ENCODE results near the gene LRRC15.
A peak's percentile ranks its signal among the peaks of the same experiment; 100 is the strongest.

Gene LRRC15

DNA sequence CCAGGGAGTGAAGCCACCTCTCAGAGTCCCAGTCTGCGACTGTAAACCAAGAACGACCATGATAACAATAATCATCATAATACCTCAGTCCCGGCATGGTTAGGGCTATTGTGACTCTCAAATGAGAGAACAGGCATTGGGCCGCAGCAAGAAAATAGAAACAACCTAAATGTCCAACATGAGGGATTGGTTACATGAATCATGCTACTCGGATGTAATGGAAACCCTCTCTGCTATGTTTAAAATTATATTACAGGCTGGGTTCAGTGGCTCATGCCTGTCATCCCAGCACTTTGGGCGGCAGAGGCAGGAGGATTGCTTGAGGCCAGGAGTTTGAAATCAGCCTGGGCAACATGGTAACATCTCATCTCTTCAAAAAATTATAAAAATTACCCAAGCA, 21.2 kb downstream of the LRRC15 start:
- Histone ChIP-seq H3K4me1 (ENCODE audit: control insufficient read depth, insufficient read depth, low read length, unreplicated experiment) (peaks cover 3% of the 10 kb centered on the region), H3K79me2 (ENCODE audit: control insufficient read depth, insufficient read depth, low read length, unreplicated experiment) (no peaks in the 10 kb centered on the region), H3K4me3 (ENCODE audit: low read depth, low read length) (no peak overlapping the region), H3K36me3 (ENCODE audit: insufficient read depth, low read length) (no peaks in the 10 kb centered on the region), H2AFZ (ENCODE audit: low read length, unreplicated experiment) (no peak overlapping the region), H3K27me3 (ENCODE audit: insufficient read depth, low read length) (no peaks in the 10 kb centered on the region), H3K27ac (ENCODE audit: low read depth, low read length) (no peak overlapping the region)

DNA sequence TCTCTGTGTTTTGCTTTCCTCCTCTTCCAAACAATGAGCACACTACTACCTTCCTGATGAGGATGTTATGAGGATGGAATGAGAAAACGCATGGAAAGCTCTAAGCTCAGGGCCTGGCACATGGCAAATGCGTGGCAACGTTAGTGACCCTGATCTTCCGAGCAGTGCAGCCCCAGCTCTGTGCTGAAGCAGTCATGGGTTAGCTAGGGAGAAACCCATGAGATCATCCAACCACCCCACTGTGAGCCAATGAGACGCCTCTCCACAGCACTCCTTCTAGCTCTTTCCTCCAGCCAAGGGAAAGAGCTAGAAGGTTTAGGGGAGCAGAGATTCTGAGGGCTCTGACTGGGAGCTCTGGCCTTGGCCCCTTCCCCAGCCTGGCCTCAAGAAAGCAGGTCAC, 22.9 kb downstream of the LRRC15 start:
- Histone ChIP-seq H2AFZ (ENCODE audit: low read length, unreplicated experiment) (no peak overlapping the region), H3K27ac (ENCODE audit: low read depth, low read length) (no peak overlapping the region), H3K27me3 (ENCODE audit: insufficient read depth, low read length) (no peaks in the 10 kb centered on the region), H3K79me2 (ENCODE audit: control insufficient read depth, insufficient read depth, low read length, unreplicated experiment) (no peaks in the 10 kb centered on the region), H3K4me1 (ENCODE audit: control insufficient read depth, insufficient read depth, low read length, unreplicated experiment) (peaks cover 7% of the 10 kb centered on the region), H3K36me3 (ENCODE audit: insufficient read depth, low read length) (no peaks in the 10 kb centered on the region), H3K4me3 (ENCODE audit: low read depth, low read length) (no peak overlapping the region)

DNA sequence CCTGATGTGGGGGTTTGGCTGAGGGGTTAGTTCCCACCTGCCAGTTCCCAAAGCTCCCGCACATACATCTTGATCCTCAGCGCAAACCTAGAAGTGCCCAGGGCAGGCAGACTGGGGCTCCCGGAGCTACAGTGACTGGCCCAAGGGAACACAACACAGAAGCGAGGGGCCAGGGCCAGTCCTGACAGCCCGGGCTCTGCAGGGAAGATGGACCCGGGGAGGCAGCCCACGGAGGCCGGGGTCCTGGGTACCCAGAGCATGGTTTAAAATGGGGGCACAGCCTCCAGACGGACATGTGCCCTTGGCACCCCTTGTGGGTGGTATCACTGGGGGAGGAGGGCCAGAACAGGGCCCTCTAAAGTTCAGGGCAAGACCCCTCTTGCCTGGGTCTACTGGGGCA, 23.5 kb downstream of the LRRC15 start:
- Histone ChIP-seq H3K36me3 (ENCODE audit: insufficient read depth, low read length) (no peaks in the 10 kb centered on the region), H3K27ac (ENCODE audit: low read depth, low read length) (no peak overlapping the region), H3K27me3 (ENCODE audit: insufficient read depth, low read length) (no peaks in the 10 kb centered on the region), H3K79me2 (ENCODE audit: control insufficient read depth, insufficient read depth, low read length, unreplicated experiment) (no peaks in the 10 kb centered on the region), H3K4me3 (ENCODE audit: low read depth, low read length) (no peak overlapping the region), H2AFZ (ENCODE audit: low read length, unreplicated experiment) (no peak overlapping the region), H3K4me1 (ENCODE audit: control insufficient read depth, insufficient read depth, low read length, unreplicated experiment) (peaks cover 7% of the 10 kb centered on the region)

DNA sequence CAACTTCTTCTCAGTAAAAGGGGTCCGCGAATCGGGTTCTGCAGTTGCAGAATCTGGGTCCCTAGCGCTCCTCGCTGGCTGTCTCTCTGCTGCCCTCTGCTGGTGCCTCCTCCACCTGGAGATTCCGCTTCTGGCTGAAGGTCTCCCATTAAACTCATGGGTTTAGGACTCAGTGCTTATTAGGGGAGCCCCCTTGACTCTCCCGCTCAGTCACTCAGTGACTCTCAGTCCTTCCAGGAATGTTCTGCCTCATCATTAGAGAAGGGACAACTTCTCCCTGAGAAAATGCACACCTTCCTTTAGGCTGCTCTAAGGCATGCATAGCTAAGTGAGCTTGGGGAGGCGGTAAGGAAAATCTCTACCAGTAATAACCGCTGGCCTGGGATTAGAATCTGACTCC, 25.5 kb downstream of the LRRC15 start:
- Histone ChIP-seq H3K36me3 (ENCODE audit: insufficient read depth, low read length) (no peaks in the 10 kb centered on the region), H3K79me2 (ENCODE audit: control insufficient read depth, insufficient read depth, low read length, unreplicated experiment) (no peaks in the 10 kb centered on the region), H3K4me1 (ENCODE audit: control insufficient read depth, insufficient read depth, low read length, unreplicated experiment) (peaks cover 7% of the 10 kb centered on the region), H3K27ac (ENCODE audit: low read depth, low read length) (no peak overlapping the region), H3K27me3 (ENCODE audit: insufficient read depth, low read length) (no peaks in the 10 kb centered on the region), H3K4me3 (ENCODE audit: low read depth, low read length) (no peak overlapping the region), H2AFZ (ENCODE audit: low read length, unreplicated experiment) (no peak overlapping the region)

DNA sequence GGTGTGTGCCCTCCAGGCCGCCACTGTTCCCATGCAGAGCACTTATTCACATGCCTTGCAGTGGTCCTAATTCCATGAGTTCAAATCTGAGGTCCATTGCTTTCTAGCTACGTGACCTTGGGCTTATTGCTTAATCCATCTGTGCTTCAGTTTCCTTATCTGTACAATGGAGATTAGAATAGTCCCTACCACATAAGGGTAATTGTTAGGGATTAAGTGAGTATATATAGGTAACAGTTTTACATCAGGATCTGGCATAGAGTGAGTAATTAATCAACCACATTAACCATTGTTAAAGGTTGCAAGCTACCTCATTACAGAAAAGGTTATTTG, 26.0 kb downstream of the LRRC15 start:
- H3K36me3 ChIP-seq (ENCODE audit: insufficient read depth, low read length) = no peaks in the 10 kb centered on the region
- no peaks in the 10 kb centered on the region for H3K27me3 ChIP-seq (ENCODE audit: insufficient read depth, low read length)
- peaks cover 8% of the 10 kb centered on the region for H3K4me1 ChIP-seq (ENCODE audit: control insufficient read depth, insufficient read depth, low read length, unreplicated experiment)
- no peak overlapping the region for H2AFZ ChIP-seq (ENCODE audit: low read length, unreplicated experiment)
- H3K4me3 ChIP-seq (ENCODE audit: low read depth, low read length) = no peak overlapping the region
- no peaks in the 10 kb centered on the region for H3K79me2 ChIP-seq (ENCODE audit: control insufficient read depth, insufficient read depth, low read length, unreplicated experiment)
- H3K27ac ChIP-seq (ENCODE audit: low read depth, low read length) = no peak overlapping the region

DNA sequence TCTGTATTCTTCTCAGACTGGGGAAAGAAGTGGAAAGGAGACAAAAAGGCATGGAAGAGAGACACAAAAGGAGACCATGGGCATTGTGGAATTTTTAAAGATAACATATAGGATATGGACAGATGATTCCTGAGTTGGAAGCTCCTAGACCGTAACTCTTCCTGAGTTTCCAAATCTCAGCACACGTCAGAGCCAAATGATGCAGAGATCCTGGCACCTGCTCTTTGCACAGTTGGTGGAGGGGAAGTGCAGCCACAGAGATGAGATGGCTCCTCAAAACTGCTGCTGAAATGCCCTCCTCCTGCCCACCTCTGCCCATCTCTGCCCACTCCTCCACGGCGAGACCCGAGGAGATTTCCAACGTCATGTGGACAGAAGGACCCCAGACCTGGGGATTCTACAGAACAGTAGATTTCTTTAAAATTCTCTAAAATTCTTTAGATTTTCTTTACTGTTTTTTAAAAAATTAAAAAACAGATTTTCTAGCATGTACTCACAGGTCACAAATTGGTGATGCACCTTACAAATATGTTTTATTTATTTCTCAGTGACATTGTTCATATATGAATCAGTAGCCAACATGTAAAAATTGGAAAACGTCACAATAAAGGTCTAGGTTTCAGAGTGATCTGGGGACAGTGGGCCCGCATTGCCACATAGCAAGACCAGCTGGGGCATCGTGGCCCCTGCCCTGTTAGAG, 26.5 kb downstream of the LRRC15 start:
- Histone ChIP-seq H3K27me3 (ENCODE audit: insufficient read depth, low read length) (no peaks in the 10 kb centered on the region), H3K4me3 (ENCODE audit: low read depth, low read length) (no peak overlapping the region), H2AFZ (ENCODE audit: low read length, unreplicated experiment) (no peak overlapping the region)

DNA sequence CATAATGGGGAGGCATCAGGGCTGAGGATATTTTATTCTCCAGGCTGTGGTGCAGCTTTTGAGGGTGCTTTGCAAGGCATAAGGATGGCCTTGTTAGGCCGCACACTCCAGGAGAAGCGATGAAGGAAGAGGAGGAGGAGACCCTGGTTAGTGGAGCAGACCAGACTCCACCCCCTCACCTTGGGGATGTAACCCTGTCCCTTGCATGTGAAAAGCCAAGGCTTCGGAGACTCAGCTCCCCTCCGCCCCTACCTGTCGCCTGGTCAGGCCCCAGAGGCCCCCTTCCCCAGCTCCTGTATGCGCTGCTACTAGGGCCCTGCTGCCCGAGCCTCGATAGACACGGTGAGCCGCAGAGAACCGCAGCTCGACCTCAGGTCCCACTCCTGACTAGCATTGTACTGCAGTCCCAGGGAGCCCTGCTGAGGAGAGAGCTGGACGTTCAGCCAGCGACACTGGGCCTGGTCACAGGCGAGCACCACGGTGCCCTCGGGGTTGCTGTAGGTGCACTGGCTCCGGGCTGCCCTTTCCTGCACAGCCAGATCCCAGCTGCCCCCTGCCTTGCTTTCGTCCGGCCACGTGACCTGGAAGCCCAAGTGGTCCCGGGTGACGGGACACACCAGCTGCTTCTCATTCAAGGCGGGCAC, 28.7 kb downstream of the LRRC15 start:
- Histone ChIP-seq H3K79me2 (ENCODE audit: control insufficient read depth, insufficient read depth, low read length, unreplicated experiment) (no peaks in the 10 kb centered on the region), H2AFZ (ENCODE audit: low read length, unreplicated experiment) (no peak overlapping the region), H3K4me1 (ENCODE audit: control insufficient read depth, insufficient read depth, low read length, unreplicated experiment) (peaks cover 12% of the 10 kb centered on the region), H3K27ac (ENCODE audit: low read depth, low read length) (no peak overlapping the region), H3K36me3 (ENCODE audit: insufficient read depth, low read length) (no peaks in the 10 kb centered on the region), H3K4me3 (ENCODE audit: low read depth, low read length) (no peak overlapping the region), H3K27me3 (ENCODE audit: insufficient read depth, low read length) (no peaks in the 10 kb centered on the region)

More for the DNA sequence above, 26.5 kb downstream of the LRRC15 start:
- Histone ChIP-seq H3K4me1 (ENCODE audit: control insufficient read depth, insufficient read depth, low read length, unreplicated experiment) (peaks cover 12% of the 10 kb centered on the region), H3K27ac (ENCODE audit: low read depth, low read length) (no peak overlapping the region), H3K36me3 (ENCODE audit: insufficient read depth, low read length) (no peaks in the 10 kb centered on the region), H3K79me2 (ENCODE audit: control insufficient read depth, insufficient read depth, low read length, unreplicated experiment) (no peaks in the 10 kb centered on the region)

DNA sequence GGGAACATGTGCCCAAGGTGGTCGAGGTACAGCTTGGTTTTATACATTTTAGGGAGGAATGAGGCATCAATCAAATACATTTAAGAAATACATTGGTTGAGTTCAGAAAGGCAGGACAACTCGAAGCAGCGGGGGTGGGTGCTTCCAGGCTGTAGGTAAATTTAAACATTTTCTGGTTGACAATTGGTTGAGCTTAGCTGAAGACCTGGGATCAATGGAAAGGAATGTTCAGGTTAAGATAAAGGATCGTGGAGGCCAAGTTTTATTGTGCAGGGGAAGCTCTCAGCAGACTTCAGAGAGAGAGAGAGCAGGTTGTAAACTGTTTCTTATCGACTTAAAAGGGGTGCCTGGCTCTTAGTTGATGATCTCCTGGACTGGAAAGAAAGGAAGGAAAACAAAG, 29.7 kb downstream of the LRRC15 start:
- Histone ChIP-seq H3K27ac (ENCODE audit: low read depth, low read length) (no peak overlapping the region), H3K79me2 (ENCODE audit: control insufficient read depth, insufficient read depth, low read length, unreplicated experiment) (no peaks in the 10 kb centered on the region), H3K4me3 (ENCODE audit: low read depth, low read length) (no peak overlapping the region), H2AFZ (ENCODE audit: low read length, unreplicated experiment) (no peak overlapping the region), H3K36me3 (ENCODE audit: insufficient read depth, low read length) (no peaks in the 10 kb centered on the region), H3K4me1 (ENCODE audit: control insufficient read depth, insufficient read depth, low read length, unreplicated experiment) (peaks cover 12% of the 10 kb centered on the region), H3K27me3 (ENCODE audit: insufficient read depth, low read length) (no peaks in the 10 kb centered on the region)

DNA sequence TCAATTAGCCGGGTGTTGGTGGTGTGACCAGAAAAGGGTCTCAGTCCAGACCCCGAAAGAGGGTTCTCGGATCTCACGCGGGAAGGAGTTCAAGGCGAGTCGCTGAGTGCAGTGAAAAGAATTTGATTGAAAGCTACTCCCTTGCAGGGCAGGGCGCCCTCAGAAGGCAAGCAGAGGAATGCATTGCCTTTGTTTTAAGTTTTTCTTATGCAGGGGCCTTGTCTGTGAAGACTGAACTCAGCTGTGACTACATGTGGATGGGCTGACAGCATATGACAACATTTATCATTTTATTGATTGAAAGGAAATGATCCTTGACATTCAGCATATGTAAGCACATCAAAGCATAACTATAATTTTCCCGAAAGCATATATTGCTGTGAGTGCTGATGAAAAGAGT, 30.2 kb downstream of the LRRC15 start:
- Histone ChIP-seq H3K4me1 (ENCODE audit: control insufficient read depth, insufficient read depth, low read length, unreplicated experiment) (peaks cover 12% of the 10 kb centered on the region), H3K36me3 (ENCODE audit: insufficient read depth, low read length) (no peaks in the 10 kb centered on the region), H2AFZ (ENCODE audit: low read length, unreplicated experiment) (no peak overlapping the region), H3K27ac (ENCODE audit: low read depth, low read length) (no peak overlapping the region), H3K4me3 (ENCODE audit: low read depth, low read length) (no peak overlapping the region), H3K79me2 (ENCODE audit: control insufficient read depth, insufficient read depth, low read length, unreplicated experiment) (no peaks in the 10 kb centered on the region), H3K27me3 (ENCODE audit: insufficient read depth, low read length) (no peaks in the 10 kb centered on the region)

DNA sequence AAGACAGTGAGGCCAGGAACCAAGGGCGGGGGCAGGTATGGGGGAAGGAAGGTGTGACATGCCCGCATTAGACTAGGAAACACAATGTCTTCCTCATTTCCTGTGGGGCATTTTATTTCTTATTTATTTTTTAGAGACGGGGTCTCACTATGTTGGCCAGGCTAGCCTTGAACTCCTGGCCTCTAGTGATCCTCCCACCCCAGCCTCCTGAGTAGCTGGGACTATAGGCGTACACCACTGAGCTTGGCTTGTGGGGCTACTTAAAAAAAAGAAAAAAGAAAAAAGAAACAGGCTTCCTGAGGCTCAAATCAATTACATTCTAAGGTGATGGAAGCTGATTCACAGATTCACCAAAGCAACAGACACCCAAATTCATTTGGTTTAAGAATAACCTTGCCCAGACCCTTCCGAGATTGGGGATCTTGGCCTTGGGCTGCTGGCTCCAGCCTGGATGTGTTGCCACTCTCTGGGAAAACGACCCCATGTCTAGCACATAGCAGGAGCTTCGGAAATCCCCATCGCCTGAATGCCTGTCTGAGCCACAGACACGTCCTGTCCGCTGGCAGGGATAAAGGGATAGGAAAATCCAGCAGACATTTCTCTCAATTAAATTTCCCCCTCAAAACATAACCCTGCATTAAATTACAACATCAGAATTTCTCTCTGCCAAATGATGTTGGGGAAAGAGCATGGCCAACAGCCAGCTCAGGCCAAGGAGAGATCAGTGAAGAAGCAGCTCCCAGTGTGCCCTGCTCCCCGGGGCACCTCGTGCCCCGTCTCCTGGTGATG, 31.4 kb downstream of the LRRC15 start:
- Histone ChIP-seq H3K79me2 (ENCODE audit: control insufficient read depth, insufficient read depth, low read length, unreplicated experiment) (no peaks in the 10 kb centered on the region), H3K27me3 (ENCODE audit: insufficient read depth, low read length) (no peaks in the 10 kb centered on the region), H3K4me1 (ENCODE audit: control insufficient read depth, insufficient read depth, low read length, unreplicated experiment) (peaks cover 8% of the 10 kb centered on the region), H3K27ac (ENCODE audit: low read depth, low read length) (no peak overlapping the region), H3K36me3 (ENCODE audit: insufficient read depth, low read length) (no peaks in the 10 kb centered on the region), H2AFZ (ENCODE audit: low read length, unreplicated experiment) (peak overlapping the region; percentile 14), H3K4me3 (ENCODE audit: low read depth, low read length) (no peak overlapping the region)
